GM12801 (cell line): ENCODE measurements around the gene CARS2.

ENCODE experiments used
- TF ChIP-seq, protein P1 (sequence below): IDR thresholded peaks from one replicate; pipeline ENCODE4 v1.5.1; 2011; ENCODE audit warnings: control low read depth; ENCODE audit not compliant: insufficient read length; ENCODE audit errors: extremely low read depth

The CARS2 gene, protein sequence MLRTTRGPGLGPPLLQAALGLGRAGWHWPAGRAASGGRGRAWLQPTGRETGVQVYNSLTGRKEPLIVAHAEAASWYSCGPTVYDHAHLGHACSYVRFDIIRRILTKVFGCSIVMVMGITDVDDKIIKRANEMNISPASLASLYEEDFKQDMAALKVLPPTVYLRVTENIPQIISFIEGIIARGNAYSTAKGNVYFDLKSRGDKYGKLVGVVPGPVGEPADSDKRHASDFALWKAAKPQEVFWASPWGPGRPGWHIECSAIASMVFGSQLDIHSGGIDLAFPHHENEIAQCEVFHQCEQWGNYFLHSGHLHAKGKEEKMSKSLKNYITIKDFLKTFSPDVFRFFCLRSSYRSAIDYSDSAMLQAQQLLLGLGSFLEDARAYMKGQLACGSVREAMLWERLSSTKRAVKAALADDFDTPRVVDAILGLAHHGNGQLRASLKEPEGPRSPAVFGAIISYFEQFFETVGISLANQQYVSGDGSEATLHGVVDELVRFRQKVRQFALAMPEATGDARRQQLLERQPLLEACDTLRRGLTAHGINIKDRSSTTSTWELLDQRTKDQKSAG

DNA sequence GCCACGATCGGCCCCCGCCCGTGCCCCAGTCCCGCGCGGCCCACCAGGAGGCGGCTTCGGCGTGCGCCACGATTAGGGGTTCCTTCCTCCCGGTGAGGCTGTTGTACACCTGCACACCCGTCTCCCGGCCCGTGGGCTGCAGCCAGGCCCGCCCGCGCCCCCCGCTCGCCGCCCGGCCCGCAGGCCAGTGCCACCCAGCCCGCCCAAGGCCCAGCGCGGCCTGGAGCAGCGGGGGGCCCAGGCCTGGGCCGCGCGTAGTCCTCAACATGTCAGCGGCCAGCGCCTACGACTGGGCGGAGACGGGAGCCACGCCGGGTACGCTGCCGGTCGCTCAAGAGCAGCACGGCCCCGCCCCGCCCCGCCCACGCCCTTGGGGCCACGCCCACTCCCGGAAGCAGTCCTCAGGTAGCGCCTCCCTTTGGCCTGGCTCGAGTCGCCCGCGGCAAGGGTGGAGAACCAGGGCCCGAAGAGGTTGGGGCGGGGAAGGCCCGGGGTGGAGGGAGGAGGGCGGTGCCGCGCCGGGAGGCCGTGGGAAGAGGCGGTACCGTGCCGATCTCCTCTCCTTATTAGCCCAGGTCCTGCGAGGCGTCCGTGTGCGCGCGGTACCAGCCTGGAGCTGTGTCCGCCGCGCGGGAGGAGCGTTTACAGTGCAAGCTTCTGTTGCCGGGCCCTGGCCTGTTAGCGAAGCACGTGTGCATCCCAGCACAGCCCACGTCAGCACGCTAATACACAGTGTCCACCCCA is at the start of gene CARS2:
Gene CARS2, minus strand, starts transcription at position 291 of the 744 bp plus-strand sequence. Its CDS starts 23 bp downstream, at position 268.
- TF ChIP-seq, protein P1, sequence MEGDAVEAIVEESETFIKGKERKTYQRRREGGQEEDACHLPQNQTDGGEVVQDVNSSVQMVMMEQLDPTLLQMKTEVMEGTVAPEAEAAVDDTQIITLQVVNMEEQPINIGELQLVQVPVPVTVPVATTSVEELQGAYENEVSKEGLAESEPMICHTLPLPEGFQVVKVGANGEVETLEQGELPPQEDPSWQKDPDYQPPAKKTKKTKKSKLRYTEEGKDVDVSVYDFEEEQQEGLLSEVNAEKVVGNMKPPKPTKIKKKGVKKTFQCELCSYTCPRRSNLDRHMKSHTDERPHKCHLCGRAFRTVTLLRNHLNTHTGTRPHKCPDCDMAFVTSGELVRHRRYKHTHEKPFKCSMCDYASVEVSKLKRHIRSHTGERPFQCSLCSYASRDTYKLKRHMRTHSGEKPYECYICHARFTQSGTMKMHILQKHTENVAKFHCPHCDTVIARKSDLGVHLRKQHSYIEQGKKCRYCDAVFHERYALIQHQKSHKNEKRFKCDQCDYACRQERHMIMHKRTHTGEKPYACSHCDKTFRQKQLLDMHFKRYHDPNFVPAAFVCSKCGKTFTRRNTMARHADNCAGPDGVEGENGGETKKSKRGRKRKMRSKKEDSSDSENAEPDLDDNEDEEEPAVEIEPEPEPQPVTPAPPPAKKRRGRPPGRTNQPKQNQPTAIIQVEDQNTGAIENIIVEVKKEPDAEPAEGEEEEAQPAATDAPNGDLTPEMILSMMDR = no peak

DNA sequence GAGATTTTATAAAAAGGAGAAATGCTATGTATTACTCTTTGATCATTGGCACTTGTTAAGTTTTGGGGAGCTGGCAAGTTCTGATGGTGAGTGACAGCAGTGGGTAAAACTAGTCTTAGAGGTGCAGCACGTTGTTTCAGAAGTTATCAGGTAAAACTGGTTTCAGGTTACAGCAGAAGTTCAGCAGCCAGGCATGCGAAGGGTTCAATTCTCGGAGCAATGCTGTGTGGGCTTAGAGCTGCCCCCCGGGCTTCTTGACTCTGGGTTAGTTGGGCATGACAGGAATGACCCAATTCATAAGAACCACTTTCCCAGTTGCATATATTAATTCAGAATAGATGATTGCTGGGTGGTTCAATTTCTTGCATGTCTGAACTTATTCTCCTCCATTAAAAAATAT is 42.4 kb upstream of the CARS2 start:
- TF ChIP-seq, protein P1 = no peak

DNA sequence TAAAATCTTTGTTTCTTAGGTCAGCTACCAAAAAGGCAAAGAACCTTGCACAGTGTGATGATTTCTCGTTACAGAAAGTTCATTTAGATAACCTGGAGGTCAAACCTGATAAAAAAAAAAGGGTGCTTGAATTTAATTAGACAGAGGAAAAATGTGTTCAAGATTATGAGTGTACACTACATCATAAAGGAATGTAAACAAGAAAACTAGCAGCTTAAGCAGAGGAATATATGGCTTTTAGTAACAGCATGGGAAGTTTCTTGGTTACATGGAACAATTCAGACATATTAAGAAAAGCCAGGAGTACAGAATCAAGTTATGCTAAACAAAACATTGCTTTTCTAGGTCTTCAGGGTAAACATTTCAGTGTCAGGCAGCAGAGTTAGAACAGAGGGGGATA is 40.5 kb upstream of the CARS2 start:
- TF ChIP-seq, protein P1 = no peak

DNA sequence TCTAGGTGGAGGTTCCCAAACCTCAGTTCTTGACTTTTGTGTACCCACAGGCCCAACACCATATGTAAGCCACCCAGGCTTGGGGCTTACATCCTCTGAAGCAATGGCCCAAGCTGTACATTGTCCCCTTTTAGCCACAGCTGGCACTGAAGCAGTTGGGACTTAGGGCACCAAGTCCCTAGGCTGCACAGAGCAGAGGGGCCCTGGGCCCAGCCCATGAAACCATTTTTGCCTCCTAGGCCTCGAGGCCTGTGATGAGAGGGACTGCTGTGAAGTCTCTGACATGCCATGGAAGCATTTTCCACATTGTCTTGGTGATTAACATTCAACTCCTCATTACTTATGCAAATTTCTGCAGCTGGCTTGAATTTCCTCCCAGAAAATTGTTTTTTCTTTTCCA is 37.8 kb upstream of the CARS2 start:
- TF ChIP-seq, protein P1 = no peak

DNA sequence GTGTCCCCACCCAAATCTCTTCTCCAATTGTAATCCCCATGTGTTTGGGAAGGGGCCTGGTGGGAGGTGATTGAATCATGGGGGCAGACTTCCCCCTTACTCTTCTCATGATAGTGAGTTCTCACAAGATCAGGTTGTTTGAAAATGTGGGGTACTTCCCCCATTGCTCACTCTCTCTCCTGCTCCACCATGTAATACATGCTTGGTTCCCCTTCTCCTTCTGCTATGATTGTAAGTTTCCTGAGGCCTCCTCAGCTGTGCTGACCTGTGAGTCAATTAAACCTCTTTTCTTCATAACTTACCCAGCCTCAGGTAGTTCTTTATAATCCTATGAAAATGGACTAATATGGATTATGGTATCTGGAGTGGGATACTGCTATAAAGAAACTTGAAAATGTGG is 31.6 kb upstream of the CARS2 start:
- TF ChIP-seq, protein P1 = no peak

DNA sequence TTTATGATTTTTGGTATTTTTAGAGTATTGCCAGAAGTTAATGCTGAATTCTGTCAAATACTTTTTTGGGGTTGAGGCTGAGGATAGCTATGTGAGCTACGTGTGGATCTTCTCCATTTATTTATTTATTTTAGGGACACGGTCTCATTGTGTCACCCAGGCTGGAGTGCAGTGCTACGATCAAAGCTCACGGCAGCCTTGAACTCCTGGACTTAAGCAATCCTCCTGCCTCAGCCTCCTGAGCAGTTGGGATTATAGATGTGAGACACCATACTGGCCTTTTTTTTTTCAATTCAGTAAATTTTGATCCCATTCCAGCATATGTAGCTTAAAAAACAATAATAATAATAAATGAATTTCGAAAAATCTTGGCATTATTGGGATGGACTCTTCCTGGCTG is 28.6 kb upstream of the CARS2 start:
- TF ChIP-seq, protein P1 = no peak

DNA sequence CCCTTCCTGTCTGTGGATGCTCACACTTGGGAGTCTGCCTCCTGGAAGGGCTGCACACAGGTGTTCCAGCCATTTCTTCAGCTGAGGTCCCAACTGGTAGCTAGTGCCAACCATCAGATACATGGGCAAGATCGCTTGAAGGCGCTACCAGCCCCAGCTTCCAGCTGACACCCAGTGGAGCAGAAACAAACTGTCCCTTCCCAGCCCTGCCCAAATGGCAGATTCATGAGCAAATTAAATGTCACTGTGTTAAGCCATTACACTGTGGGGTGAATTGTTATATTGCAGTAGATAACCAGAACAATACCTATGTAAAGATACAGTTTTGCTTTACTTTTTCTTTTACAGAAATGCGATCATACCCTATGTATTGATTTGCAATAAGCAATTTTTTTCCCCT is 25.2 kb upstream of the CARS2 start:
- TF ChIP-seq, protein P1 = no peak
